Stomach smooth muscle (tissue), 2 donors: Measurements from ENCODE around the gene LYPD6.

ENCODE experiments used
- H3K27ac ChIP-seq: one replicate; pipeline ENCODE4 v1.7.0; 2013; ENCODE audit warnings: mild to moderate bottlenecking, low read length, inconsistent platforms
- H3K27me3 ChIP-seq, 2 donors: one replicate each; pipeline ENCODE4 v1.7.0; 2013; ENCODE audit warnings: low read length in 2 of 2; ENCODE audit not compliant: insufficient read depth in 2 of 2, control insufficient read depth in 1 of 2
- H3K36me3 ChIP-seq, 2 donors: one replicate each; pipeline ENCODE4 v1.7.0; 2013; ENCODE audit warnings: low read length in 2 of 2; ENCODE audit not compliant: control insufficient read depth in 2 of 2, insufficient read depth in 2 of 2
- H3K4me1 ChIP-seq: one replicate; pipeline ENCODE4 v1.7.0; 2013; ENCODE audit warnings: low read length; ENCODE audit not compliant: control insufficient read depth, insufficient read depth
- H3K4me3 ChIP-seq, 2 donors: one replicate each; pipeline ENCODE4 v1.7.0; 2013; ENCODE audit warnings: low read length in 2 of 2
- H3K9ac ChIP-seq, 2 donors: one replicate each; pipeline ENCODE4 v1.7.0; 2013; ENCODE audit warnings: low read length in 2 of 2, mild to moderate bottlenecking in 1 of 2
- H3K9me3 ChIP-seq, 2 donors: one replicate each; pipeline ENCODE4 v1.7.0; 2013; ENCODE audit warnings: low read length in 2 of 2; ENCODE audit not compliant: control insufficient read depth in 2 of 2
- donor health status: healthy.
- donor health status: Pancreatic carcinoma.

The LYPD6 gene

GRCh38 chr2:149346272-149346671 is 15.9 kb downstream of the LYPD6 start:
- no peaks in the 10 kb centered on the region for H3K27me3 ChIP-seq
- H3K4me1 ChIP-seq: no peaks in the 10 kb centered on the region
- H3K27ac ChIP-seq: no peak overlapping the region
- no peaks in the 10 kb centered on the region for H3K9me3 ChIP-seq
- no peak overlapping the region for H3K9ac ChIP-seq
- no peaks in the 10 kb centered on the region for H3K36me3 ChIP-seq
- no peak overlapping the region for H3K4me3 ChIP-seq

DNA sequence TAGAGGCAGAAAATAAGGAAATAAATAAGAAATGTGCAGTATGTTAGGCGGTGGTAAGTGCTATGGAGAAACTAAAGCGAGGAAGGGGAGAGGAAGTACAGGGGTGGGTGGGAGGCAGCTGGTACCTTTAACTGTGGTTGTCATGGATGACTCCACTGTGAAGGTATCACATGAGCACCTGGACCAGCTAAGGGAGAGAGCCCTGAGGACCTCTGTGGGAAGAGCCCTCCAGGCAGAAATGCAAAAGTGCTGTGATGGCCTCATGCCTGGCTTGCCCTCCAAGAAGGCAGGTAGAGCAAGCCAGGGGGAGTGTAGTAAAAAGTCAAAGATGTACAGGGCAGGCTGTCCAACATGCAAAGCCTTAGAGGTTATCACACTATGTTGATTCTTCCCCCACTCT is 17.9 kb downstream of the LYPD6 start:
- Histone ChIP-seq H3K36me3 (no peaks in the 10 kb centered on the region), H3K27ac (no peak overlapping the region), H3K27me3 (no peaks in the 10 kb centered on the region), H3K4me3 (no peak overlapping the region), H3K4me1 (no peaks in the 10 kb centered on the region), H3K9ac (no peak overlapping the region), H3K9me3 (no peaks in the 10 kb centered on the region)

DNA sequence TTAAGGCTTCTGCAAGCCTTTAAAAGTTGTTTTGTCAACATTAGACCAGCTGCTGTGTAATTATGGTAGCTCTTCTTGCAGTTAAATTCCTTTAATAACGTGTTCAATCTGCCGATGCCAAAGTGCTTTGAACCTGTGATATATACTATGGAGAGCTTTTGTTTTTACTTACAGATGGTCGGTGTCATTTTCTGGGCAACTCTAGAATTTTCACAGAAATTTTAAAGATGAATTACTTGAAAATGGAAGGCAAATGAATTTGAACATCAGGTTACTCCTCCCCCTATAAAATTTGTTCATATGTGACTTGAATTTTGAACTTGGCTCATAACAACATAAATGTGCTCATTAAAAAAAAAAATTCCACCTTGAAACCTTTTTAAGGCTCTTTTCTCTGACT is 23.0 kb downstream of the LYPD6 start:
- Histone ChIP-seq H3K36me3 (no peaks in the 10 kb centered on the region), H3K9ac (no peak overlapping the region), H3K4me3 (no peak overlapping the region), H3K27me3 (no peaks in the 10 kb centered on the region), H3K27ac (no peak overlapping the region), H3K9me3 (no peaks in the 10 kb centered on the region), H3K4me1 (no peaks in the 10 kb centered on the region)

DNA sequence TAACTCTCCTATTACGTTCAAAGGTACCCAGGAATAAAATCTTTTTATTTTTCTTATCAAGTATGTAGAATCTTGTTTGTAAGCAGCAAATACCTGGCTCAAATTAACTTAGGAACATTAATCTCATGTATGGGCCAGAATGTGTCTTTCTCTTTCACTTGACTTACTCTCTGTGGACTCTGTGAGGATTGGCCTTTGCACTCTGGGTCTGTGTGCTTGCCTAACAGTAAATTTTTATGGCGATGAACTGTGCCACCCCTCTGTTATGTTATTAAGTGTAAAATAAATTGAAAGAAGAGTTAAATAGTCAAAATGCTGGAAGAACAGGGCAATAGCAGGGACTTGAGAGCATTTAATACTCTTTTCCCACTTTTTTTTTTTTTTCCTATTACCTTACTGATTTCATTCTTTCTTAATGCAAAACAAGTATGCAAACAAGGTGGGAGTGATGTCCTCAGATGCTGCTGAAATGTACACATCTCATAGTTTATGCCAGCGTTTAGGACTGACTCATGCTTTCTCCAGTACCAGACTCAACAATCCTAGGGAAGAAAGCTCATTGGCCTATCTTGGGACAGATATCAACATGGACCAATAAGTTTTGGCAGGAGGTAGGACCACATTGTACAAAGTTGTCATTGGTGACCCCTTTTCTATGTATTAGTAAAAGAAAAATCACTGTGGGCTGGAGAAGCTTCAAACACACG is 25.5 kb downstream of the LYPD6 start:
- no peaks in the 10 kb centered on the region for H3K9me3 ChIP-seq
- no peak overlapping the region for H3K4me3 ChIP-seq
- H3K27ac ChIP-seq: no peak overlapping the region
- H3K9ac ChIP-seq: no peak overlapping the region
- H3K4me1 ChIP-seq: no peaks in the 10 kb centered on the region
- no peaks in the 10 kb centered on the region for H3K27me3 ChIP-seq
- H3K36me3 ChIP-seq: no peaks in the 10 kb centered on the region

- Histone ChIP-seq H3K4me1 (no peaks in the 10 kb centered on the region), H3K36me3 (no peaks in the 10 kb centered on the region), H3K9me3 (no peaks in the 10 kb centered on the region), H3K27me3 (no peaks in the 10 kb centered on the region), H3K9ac (no peak overlapping the region), H3K27ac (no peak overlapping the region), H3K4me3 (no peak overlapping the region)
Measured at GRCh38 chr2:149357058-149357457, 26.7 kb downstream of the LYPD6 start.

DNA sequence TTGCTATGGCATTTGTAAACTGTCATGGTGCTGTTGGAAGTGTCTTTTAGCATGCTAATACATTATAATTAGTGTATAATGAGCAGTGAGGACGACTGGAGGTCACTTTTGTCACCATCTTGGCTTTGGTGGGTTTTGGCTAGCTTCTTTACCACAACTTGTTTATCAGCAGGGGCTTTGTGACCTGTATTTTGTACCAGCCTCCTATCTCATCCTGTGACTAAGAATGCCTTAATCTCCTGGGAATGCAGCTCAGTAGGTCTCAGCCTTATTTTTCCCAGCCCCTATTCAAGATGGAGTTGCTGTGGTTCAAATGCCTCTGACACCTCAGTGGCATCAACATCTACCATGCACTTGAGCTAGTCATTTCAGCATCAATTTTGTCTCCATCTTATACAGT is 29.7 kb downstream of the LYPD6 start:
- Histone ChIP-seq H3K27me3 (no peaks in the 10 kb centered on the region), H3K4me1 (no peaks in the 10 kb centered on the region), H3K9me3 (no peaks in the 10 kb centered on the region), H3K27ac (no peak overlapping the region), H3K36me3 (no peaks in the 10 kb centered on the region), H3K9ac (no peak overlapping the region), H3K4me3 (no peak overlapping the region)

DNA sequence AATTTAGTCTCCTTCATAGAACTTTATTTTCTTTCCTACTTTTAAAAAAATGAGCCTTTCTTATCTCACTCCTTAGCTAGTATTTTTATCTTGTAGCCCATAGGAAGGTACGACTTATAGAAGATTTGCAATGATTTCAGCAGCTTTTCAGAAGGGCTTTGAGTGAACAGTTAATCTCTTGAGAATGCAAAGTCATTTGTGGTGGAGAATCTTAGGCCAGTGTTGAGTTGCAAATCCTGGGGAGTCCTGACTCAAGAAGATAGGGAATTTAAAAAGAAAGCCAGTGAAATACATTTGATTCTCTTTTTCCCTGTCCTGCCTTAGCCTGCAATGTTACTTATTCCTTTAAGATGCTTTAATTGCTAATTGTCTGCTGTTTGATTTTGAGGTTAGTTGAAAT is 33.6 kb downstream of the LYPD6 start:
- no peaks in the 10 kb centered on the region for H3K4me1 ChIP-seq

GRCh38 chr2:149364839-149365238 is 34.5 kb downstream of the LYPD6 start:
- Histone ChIP-seq H3K27me3 (no peaks in the 10 kb centered on the region), H3K36me3 (no peaks in the 10 kb centered on the region), H3K9ac (no peak overlapping the region), H3K27ac (no peak overlapping the region), H3K9me3 (no peaks in the 10 kb centered on the region), H3K4me1 (no peaks in the 10 kb centered on the region), H3K4me3 (no peak overlapping the region)

More for the DNA sequence above, 33.6 kb downstream of the LYPD6 start:
- no peaks in the 10 kb centered on the region for H3K9me3 ChIP-seq
- no peak overlapping the region for H3K4me3 ChIP-seq
- H3K36me3 ChIP-seq: no peaks in the 10 kb centered on the region
- H3K27me3 ChIP-seq: no peaks in the 10 kb centered on the region
- H3K9ac ChIP-seq: no peak overlapping the region
- H3K27ac ChIP-seq: no peak overlapping the region

- Histone ChIP-seq H3K4me1 (no peaks in the 10 kb centered on the region), H3K9ac (no peak overlapping the region), H3K36me3 (no peaks in the 10 kb centered on the region), H3K27ac (no peak overlapping the region), H3K9me3 (no peaks in the 10 kb centered on the region), H3K27me3 (no peaks in the 10 kb centered on the region), H3K4me3 (no peak overlapping the region)
Measured at GRCh38 chr2:149365931-149366583, 35.7 kb downstream of the LYPD6 start.

GRCh38 chr2:149370061-149370775 is 39.8 kb downstream of the LYPD6 start:
- Histone ChIP-seq H3K27me3 (no peaks in the 10 kb centered on the region), H3K4me1 (no peaks in the 10 kb centered on the region), H3K9ac (no peak overlapping the region), H3K27ac (no peak overlapping the region), H3K36me3 (no peaks in the 10 kb centered on the region), H3K4me3 (no peak overlapping the region), H3K9me3 (no peaks in the 10 kb centered on the region)

DNA sequence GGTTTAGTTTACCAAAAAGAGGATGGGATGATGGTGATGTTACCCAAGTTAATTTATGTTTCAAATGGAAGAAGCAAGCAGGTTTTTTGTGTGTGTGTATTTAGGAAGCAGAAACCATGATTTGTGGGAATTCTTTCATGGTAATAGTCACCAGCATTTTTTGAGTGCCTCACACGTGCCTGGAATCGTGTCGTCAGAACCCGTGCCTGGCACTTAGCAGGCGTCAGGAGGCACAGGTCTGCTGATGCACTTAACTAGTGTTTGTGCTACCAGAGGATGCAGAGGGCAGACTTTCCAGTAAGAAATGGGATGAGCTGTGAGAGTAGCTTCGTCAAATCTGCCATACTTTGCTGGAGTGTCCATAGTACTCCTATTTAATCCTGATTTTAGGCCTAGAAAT is 41.1 kb downstream of the LYPD6 start:
- Histone ChIP-seq H3K27ac (no peak overlapping the region), H3K4me3 (no peak overlapping the region)

More for the DNA sequence above, 41.1 kb downstream of the LYPD6 start:
- H3K4me1 ChIP-seq: peaks cover 5% of the 10 kb centered on the region
- H3K9me3 ChIP-seq: no peaks in the 10 kb centered on the region
- no peaks in the 10 kb centered on the region for H3K27me3 ChIP-seq
- H3K9ac ChIP-seq: no peak overlapping the region
- no peaks in the 10 kb centered on the region for H3K36me3 ChIP-seq
